Muscle of leg (tissue), 11 donors: ENCODE results near the gene NTN1. TPM values are rescaled to one million over a fixed set of nuclear protein-coding genes. Genes with fewer than 3 reads are reported as not detected.

Experiments
- DNase-seq: peaks from one replicate; pipeline ENCODE4 v3.0.0; 2013
- H3K27ac ChIP-seq: one replicate; pipeline ENCODE4 v1.5.1; 2013; ENCODE audit warnings: mild to moderate bottlenecking, low read length, control low read depth
- H3K27me3 ChIP-seq: one replicate; pipeline ENCODE4 v1.6.1; 2013; ENCODE audit warnings: low read length; ENCODE audit not compliant: control insufficient read depth, insufficient read depth
- H3K36me3 ChIP-seq: one replicate; pipeline ENCODE4 v1.6.1; 2013; ENCODE audit warnings: low read length; ENCODE audit not compliant: control insufficient read depth, insufficient read depth
- H3K4me1 ChIP-seq: one replicate; pipeline ENCODE4 v1.6.1; 2013; ENCODE audit warnings: low read length; ENCODE audit not compliant: control insufficient read depth, insufficient read depth
- H3K4me3 ChIP-seq: one replicate; pipeline ENCODE4 v1.5.1; 2013; ENCODE audit warnings: low read length, control low read depth
- H3K9me3 ChIP-seq: replicated peaks from 2 replicates; pipeline ENCODE4 v1.6.1; 2013; ENCODE audit warnings: low read depth, low read length; ENCODE audit not compliant: control insufficient read depth
- WGBS: methylation state at CpG from one replicate; pipeline ENCODE4 v1.1.5; 2013; ENCODE audit warnings: missing lambda C conversion rate; ENCODE audit not compliant: insufficient coverage; 5-methylcytosine and 5-hydroxymethylcytosine counted together
- polyA plus RNA-seq, 8 donors: library from polyadenylated mRNA; unstranded; fragments of 120-200 nt; gene quantifications; one replicate each; pipeline versions ENCODE4 v1.2.1 to v1.2.3, GENCODE V29; 2013; ENCODE audit warnings: inconsistent platforms in 1 of 8, low replicate concordance in 1 of 8; ENCODE audit not compliant: insufficient read length in 8 of 8, insufficient read depth in 1 of 8
- total RNA-seq: library from RNA; stranded (reverse); fragments of 120-200 nt; gene quantifications from one replicate; pipeline ENCODE4 v1.2.4, GENCODE V29; 2013

The NTN1 gene
- total and polyA plus RNA-seq, 9 donors, result 3.5 to 14.4 (median 5.6) TPM

- WGBS, result 81% methylated on average over 4 of the region's 4 CpGs
- Histone ChIP-seq H3K9me3 (peaks cover 6% of the 10 kb centered on the region), H3K27ac (no peak overlapping the region), H3K27me3 (peaks cover 2% of the 10 kb centered on the region), H3K36me3 (no peaks in the 10 kb centered on the region), H3K4me3 (no peak overlapping the region), H3K4me1 (no peaks in the 10 kb centered on the region)
- DNase-seq, result no peak
Observed at GRCh38 chr17:9055281-9055680, 34.0 kb downstream of the NTN1 start.

GRCh38 chr17:9056566-9056965 is 35.3 kb downstream of the NTN1 start:
- H3K36me3 ChIP-seq, result no peaks in the 10 kb centered on the region
- no peak overlapping the region for H3K27ac ChIP-seq
- DNase-seq, result no peak
- WGBS, result 81% methylated on average over 6 of the region's 12 CpGs
- H3K4me3 ChIP-seq, result no peak overlapping the region
- H3K9me3 ChIP-seq, result peaks cover 6% of the 10 kb centered on the region
- H3K27me3 ChIP-seq, result peaks cover 2% of the 10 kb centered on the region
- H3K4me1 ChIP-seq, result no peaks in the 10 kb centered on the region

GRCh38 chr17:9057310-9057709 is 36.0 kb downstream of the NTN1 start:
- H3K36me3 ChIP-seq, result no peaks in the 10 kb centered on the region
- DNase-seq, result no peak
- peaks cover 2% of the 10 kb centered on the region for H3K27me3 ChIP-seq
- no peaks in the 10 kb centered on the region for H3K4me1 ChIP-seq
- no peak overlapping the region for H3K4me3 ChIP-seq
- WGBS, result 38% methylated on average over 4 of the region's 7 CpGs
- H3K9me3 ChIP-seq, result peaks cover 6% of the 10 kb centered on the region
- no peak overlapping the region for H3K27ac ChIP-seq

GRCh38 chr17:9062399-9062902 is 41.1 kb downstream of the NTN1 start:
- Histone ChIP-seq H3K36me3 (no peaks in the 10 kb centered on the region), H3K4me3 (no peak overlapping the region), H3K9me3 (peaks cover 2% of the 10 kb centered on the region), H3K27me3 (no peaks in the 10 kb centered on the region), H3K4me1 (no peaks in the 10 kb centered on the region), H3K27ac (no peak overlapping the region)
- 0% methylated on average over 1 of the region's 9 CpGs for WGBS
- no peak for DNase-seq

- no peaks in the 10 kb centered on the region for H3K36me3 ChIP-seq
- 85% methylated on average over 6 of the region's 6 CpGs for WGBS
Observed at GRCh38 chr17:9064311-9064834, 43.1 kb downstream of the NTN1 start.

GRCh38 chr17:9071016-9071415 is 49.7 kb downstream of the NTN1 start:
- WGBS, result 75% methylated on average over 4 of the region's 10 CpGs
- no peak overlapping the region for H3K27ac ChIP-seq

More at GRCh38 chr17:9064311-9064834, 43.1 kb downstream of the NTN1 start:
- Histone ChIP-seq H3K27ac (no peak overlapping the region), H3K4me3 (no peak overlapping the region), H3K27me3 (no peaks in the 10 kb centered on the region), H3K9me3 (peaks cover 2% of the 10 kb centered on the region), H3K4me1 (no peaks in the 10 kb centered on the region)
- DNase-seq, result no peak

GRCh38 chr17:9071811-9072498 is 50.6 kb downstream of the NTN1 start:
- Histone ChIP-seq H3K27ac (peak overlapping the region; percentile 79), H3K4me1 (peaks cover 28% of the 10 kb centered on the region), H3K36me3 (no peaks in the 10 kb centered on the region), H3K27me3 (no peaks in the 10 kb centered on the region), H3K9me3 (no peaks in the 10 kb centered on the region), H3K4me3 (no peak overlapping the region)
- peak; percentile 27 for DNase-seq
- WGBS, result 28% methylated on average over 5 of the region's 12 CpGs

More at GRCh38 chr17:9071016-9071415, 49.7 kb downstream of the NTN1 start:
- Histone ChIP-seq H3K4me3 (no peak overlapping the region), H3K36me3 (no peaks in the 10 kb centered on the region), H3K9me3 (no peaks in the 10 kb centered on the region), H3K27me3 (no peaks in the 10 kb centered on the region), H3K4me1 (peaks cover 28% of the 10 kb centered on the region)
- DNase-seq, result no peak

GRCh38 chr17:9072696-9073339 is 51.5 kb downstream of the NTN1 start:
- Histone ChIP-seq H3K4me1 (peaks cover 28% of the 10 kb centered on the region), H3K27me3 (no peaks in the 10 kb centered on the region), H3K4me3 (no peak overlapping the region), H3K9me3 (no peaks in the 10 kb centered on the region), H3K36me3 (no peaks in the 10 kb centered on the region), H3K27ac (peak overlapping the region; percentile 79)
- DNase-seq, result peak; percentile 92
- 22% methylated on average over 9 of the region's 17 CpGs for WGBS

- H3K27ac ChIP-seq, result no peak overlapping the region
- no peaks in the 10 kb centered on the region for H3K9me3 ChIP-seq
- 85% methylated on average over 14 of the region's 16 CpGs for WGBS
- peaks cover 28% of the 10 kb centered on the region for H3K4me1 ChIP-seq
- DNase-seq, result peak; percentile 83
- H3K4me3 ChIP-seq, result no peak overlapping the region
- H3K27me3 ChIP-seq, result no peaks in the 10 kb centered on the region
- H3K36me3 ChIP-seq, result no peaks in the 10 kb centered on the region
Observed at GRCh38 chr17:9074131-9074530, 52.8 kb downstream of the NTN1 start.

GRCh38 chr17:9079461-9080103 is 58.3 kb downstream of the NTN1 start:
- H3K4me1 ChIP-seq, result peaks cover 2% of the 10 kb centered on the region
- H3K36me3 ChIP-seq, result no peaks in the 10 kb centered on the region
- no peaks in the 10 kb centered on the region for H3K27me3 ChIP-seq
- no peak overlapping the region for H3K27ac ChIP-seq
- no peak overlapping the region for H3K4me3 ChIP-seq
- no peak for DNase-seq
- no peaks in the 10 kb centered on the region for H3K9me3 ChIP-seq
- 83% methylated on average over 4 of the region's 4 CpGs for WGBS
